Putamen (tissue), 1 donor: Measurements from ENCODE around the gene PPP1R11.
A peak's percentile ranks its signal among the peaks of the same experiment; 100 is the strongest.
"Not testable (repeated sequence)": the region's sequence is repeated elsewhere in the genome, so short reads cannot be mapped to it uniquely, and the experiment has no call there.

Experiments used
- DNase-seq: peaks from one replicate; pipeline ENCODE4 v3.0.0-alpha.2; 2016; ENCODE audit warnings: low spot score

Gene PPP1R11

DNA sequence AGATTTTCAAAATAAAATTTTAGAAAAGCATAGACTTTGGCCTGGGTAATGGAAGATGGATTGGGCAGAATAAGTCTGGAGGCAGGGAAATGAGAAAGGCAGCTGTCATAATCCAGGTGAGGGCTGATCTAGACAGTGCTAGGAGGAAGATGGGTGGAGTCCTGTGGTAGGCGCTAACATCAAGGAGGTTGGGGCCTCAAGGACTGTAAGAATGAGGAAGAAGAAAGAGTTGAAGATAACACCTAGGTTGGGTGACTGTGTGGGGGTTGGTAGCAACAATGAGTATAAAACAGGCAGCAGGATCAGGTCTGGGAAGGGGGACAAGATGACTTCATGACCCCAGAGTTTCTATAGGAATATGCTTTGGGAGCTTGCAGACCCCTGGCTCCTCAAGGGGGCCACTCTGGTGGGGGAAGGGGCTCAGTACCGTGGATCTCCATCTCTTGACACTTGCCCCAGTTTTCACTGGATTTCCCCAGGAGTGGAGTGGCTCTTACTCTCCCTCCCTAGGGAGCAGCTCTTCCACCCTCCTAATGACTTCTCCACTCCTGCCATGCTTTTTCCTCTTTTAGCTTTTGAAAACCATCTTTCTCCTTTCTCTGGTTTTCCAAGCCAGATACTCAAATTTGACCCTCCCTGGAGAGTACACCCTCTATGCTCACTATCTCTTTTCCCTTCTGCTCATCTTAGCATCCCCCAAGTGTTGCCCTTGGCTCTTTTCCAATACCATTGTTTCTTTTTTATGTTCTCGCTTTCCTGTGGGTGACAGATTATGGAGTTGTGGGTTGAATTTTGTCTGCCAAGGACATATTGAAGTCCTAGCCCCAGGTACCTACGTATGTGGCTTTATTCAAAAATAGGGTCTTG, 31.1 kb downstream of the PPP1R11 start:
- no peak for DNase-seq

DNA sequence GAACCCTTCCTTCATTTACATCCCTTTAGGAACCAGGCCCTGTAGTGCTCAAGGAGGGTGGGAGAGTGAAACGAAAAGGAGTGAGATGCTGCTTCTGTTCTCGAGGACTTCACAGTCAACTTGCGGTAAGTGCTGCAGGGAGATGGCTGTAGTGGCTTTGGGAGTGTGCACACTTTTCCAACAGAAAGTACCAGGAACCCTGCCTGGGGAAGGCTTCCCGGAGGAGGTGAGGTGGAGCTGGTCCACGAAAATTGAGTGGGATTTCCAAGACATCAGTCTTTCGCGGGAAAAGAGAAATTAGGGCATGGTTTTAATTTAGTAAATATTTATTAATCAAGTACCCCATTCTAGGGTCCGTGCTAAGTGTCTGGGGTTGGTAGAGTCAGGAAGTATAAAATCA, 33.2 kb downstream of the PPP1R11 start:
- no peak for DNase-seq

DNA sequence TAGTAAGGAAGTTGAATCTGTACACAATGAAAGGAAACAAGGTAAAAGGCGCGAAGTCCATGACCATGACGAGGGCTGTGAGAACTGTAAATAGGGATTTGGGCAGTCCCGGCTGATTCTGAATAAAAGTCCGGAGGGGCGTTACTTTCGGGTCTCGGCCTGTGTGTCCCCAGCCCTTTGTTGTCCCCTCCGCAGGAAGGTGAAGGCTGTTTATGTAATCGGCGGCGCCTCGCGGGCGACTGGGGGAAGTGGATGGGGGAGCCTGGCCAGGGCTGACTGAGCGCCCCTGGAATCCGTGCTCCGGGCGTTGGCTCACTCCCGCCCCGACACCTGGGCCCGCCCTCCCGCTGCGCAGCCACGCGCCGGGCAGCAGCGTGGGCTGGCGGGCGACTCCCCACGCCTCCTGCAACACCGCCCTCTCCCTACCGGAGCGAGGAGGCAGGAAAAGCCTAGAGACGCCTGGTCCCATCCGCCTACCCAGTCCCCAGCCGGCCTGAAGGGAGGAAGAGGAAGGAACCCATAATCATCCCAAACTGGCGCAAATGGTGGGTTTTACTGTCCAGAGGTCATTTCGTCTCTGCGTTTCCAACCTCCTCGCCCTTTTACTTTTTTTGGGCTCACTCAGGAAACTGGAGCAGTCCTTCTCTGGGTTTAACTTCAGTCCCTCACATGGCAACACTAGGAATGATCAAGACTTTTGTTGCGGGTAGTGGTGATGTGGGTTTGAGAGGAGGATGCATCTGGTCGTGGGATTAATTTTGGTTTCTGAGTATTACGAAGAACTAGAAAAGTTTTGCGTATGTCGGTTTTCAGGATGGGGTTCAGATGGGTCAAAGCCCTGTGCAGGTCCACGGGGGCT, 33.8 kb downstream of the PPP1R11 start:
- no peak for DNase-seq

DNA sequence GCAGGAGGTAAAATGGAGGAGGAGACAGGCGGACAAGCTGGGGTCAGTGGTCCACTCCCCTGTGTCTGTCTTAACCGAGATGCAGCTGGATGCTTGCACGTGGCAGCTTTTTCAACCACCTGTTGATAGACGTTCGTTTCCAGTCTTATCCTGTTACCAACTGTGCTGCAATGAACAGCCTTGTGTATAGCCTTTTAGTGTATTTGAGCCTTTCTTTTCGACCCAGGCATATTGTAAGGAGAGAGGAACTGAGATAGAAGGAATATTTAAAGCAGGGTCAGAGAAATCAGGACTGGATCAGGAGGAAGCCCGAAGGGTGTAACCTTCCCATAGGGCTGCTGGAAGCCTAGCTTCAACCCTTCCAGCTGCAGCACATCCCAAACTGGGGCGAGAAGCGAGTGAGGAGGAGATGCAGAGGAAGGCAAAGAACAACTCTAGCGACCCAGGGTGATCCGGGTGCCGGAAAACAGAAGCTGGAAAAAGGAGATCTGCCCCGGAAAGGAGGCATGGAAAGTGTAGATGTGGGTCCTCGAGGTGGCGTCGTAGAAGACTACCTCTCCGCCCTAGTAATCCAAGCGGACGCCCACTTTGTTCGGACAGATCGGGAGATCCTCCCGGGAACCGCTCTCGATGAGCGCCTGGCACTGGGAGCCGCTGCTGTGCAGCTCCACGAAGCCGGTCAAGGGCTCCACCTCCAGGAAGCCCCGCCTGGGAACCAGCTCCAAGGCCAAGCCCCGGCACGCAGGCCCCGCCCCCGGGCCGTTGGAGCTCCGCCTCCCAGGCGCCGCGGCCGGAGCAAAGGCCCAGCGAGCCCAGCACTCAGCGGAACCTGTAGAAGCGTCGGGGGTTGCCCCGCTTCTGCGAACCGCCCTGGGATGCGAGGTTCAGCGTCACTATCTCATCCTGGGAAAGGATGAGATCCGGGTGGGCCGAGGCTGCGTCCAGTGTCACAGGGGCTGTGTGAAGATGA, 34.7 kb downstream of the PPP1R11 start:
- peak; percentile 83 for DNase-seq

DNA sequence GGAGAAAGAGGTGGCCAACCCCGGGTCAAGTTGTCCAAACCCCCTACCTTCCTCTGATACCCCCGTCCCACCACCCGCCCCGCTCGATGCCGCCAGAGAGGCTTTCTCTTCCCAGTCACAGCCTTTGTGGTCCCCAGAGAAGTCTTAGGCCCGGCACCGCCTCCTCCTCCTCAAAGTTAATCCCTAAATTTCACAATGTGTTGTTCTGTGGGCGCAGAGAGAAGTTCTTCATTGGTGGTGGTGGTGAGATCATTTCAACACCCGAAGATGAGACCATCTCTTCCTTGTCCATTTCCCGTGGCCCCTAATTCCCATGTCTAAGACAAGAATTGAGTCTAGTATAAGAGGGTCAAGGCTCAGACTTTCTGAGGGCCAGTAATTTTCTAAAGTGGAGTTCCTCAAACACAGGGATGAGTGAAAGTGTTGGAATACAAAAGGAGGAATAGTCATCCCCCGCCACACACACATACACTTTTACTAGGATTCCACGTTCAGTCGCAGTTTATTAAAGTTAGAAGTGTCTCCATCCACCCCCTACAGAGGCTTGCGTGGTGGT, 35.5 kb downstream of the PPP1R11 start:
- DNase-seq, result no peak

DNA sequence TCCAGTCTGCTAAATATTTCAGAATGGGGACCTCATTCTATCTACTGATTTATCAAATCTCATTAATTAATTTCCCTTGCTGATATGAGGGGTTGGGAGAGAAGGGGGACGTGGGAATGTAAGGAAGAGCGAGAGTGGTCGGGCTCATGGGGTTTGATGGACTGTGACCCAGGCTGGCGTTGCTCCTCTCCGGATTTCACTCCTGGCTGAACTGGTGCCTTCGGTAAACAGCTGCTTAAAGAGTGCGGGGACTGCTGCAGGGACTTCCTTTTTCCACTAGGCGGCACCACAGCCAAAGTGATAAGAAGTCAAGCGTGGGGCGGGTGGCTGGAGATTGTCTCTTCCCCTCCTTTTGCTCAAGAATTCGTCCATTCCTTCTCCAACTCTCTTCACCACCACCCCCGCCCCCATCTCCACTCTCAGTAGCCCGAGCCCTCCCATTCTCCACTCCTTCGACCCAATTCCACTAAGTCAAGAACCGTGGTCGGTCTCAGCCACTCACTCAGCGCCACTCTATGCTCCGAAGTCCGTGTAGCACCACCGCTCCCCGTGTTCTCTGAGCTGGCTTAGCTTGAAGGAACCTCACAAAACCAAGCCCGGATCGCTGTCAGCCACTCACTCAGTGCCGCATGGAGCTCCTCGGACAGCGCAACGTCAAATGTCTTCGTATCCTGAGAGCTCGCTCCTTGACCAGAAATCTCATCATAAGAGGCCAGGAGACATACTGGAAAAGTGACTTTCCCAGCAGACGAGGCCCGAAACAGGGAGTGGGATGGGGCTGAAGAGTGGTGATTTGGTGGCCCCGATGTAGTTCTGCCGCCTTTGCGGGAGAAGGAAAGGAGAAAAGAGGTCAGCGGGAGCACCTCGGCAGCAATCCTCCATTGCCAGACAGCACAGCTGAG, 36.2 kb downstream of the PPP1R11 start:
- peak; percentile 83 for DNase-seq

DNA sequence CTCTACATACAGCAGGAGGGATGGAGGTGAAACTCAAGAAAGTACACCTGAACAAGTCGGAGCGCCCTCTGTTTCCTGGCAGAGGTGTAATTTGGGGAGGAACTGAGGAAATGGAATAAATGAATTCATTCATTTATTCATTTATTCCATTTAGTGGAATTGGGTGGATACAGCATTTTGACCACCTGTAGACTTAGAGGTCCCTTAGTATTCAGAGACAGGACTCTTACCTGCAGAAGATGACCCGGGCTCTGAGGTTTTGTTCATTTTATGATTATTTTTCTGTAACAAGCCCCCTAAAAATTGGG, 36.8 kb downstream of the PPP1R11 start:
- no peak for DNase-seq

DNA sequence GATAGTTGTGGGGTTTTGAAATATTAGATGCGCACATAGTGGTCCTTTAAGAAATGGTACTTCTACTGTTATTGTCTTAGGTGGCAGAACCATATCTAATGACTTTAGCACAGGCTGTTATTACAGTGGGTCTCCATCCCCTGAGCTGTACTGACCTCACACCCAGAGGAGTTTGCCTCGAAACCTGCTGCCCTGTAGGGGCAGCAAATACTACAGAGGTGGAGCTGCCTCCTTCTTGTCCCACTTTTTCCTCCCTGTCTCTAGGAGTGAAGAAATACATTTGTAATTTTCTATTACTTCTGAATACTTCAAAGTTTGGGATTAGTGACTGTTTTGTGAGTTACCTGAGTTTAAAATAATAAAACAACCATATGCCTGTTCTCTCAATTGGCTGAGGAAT, 37.7 kb downstream of the PPP1R11 start:
- no peak for DNase-seq

DNA sequence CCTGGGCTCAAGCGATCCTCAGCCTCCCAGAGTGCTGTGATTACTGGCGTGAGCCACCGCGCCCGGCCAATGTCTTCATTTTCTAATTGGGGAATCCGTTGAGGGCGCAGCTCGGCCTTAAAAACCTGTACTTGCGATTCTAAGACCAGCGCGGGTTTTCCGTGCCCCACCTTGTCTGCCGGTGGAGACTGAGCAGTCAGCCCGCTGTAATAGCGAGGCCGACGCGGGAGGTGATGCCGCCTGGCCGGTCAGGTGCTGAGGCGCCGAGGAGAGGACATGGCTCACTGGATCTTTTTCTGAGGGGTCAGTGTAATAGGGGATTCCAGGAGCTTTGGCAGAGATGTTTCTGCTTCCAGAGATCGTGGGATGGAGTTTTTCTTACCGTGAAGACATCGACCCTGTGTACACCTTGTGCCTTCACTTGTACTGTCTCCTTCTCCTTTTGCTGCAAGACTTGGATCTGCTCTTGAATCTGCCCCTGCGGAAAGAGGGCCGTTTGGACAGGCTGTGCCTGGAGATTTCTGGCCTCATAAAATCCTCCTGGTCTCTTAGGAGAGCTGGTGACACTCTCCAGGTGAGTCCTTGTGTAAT, 44.4 kb downstream of the PPP1R11 start:
- DNase-seq, result no peak

DNA sequence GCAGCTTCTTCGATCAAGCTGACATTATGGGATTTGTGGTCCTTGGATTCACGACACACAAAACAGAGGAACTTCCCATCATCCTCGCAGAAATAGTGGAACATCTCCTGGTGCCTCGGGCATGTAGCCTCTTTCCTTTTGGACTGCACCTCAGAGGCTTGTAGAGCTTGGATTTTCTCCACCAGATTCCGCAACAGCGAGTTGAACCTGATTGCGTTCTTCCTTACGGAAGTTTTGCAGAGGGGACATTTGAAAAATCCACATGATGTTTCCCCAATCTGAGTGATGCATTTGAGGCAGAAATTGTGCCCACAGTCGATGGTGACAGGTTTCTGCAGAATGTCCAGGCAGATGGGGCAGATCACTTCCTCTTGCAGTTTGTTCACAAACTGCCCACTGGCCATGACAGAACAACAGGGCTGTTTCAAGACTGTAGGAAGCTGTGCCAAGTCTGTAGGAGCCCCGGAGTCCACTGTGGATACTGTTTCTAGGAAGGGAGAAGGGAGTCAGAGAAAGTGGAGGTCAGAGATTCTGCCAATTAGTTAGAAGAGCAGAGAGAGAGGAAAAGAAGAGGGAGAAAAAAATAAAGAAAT, 45.5 kb downstream of the PPP1R11 start:
- DNase-seq, result no peak

DNA sequence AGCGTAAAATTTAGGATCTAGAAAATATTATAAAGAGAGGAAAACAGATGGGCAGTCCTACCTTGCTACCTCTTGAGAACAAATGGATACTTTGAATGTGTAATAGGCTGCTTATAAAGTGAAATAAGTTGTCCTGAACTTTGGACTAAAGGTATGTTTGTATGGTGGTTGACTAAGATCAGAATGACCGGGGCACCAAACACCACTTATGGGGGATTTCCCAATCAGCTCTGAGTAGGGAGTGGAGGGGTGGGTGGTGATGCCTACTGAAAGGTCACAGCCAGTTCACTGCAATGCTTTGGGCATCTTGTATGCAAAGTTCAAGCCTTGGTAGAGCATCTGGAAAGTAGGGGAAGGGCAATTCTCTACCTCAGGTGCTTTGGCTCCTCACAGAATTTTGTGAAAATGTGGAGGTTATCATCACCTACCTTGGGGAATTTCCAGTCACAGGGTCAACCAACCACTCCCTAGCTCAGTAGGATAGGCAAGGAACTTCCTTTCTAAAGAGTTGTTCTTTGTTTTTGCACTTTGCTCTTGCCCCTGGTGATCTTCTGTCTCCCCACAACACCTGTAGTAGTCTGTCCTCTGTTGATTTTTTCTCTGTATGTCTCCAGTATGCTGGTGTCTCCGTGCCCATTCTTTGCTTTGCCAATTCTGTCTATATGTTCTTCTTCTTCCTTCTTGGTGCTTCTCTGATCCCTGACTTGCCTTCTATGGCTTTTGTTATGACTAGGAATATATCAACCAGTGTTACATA, 46.2 kb downstream of the PPP1R11 start, which contains the start of gene TRIM31:
Gene TRIM31 (minus strand): TSS at position 88 of the 757 bp plus-strand sequence. CDS start 285 bp downstream, outside the sequence.
- DNase-seq, result no peak

DNA sequence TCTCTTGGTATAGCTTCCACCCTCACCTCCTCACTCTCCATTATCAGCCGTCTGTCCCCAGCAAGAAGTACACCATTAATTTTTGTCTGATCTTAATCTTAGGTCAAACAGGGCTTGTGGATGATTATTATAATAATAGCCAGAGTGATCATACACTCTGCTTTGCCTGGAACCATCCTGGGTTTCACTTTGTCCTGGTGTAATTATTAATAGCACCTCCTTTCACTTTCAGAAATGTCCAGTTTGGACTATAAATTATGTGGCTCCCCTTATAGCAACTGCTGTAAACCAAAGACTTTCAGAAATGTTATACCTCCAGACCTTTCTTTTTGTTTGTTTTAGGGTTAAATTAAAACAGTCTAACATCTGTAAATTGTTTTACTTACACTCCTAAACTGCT, 46.8 kb downstream of the PPP1R11 start:
- no peak for DNase-seq

DNA sequence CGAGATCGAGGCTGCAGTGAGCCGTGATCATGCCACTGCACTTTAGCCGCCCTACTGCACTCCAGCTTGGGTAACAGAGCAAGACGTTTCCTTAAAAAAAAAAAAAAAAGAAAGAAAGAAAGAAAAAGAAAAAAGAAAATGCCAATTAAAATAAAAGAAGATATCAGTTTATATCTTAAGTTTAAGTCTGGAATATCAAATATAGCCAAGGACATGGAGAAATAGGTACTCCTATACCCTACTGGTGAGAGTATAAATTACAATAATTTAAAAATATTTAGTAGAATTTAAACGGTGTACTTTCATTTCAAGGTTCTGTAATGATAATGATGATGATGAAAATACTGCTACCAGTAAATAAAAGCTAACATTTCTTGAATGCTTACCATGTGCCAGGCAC, 49.7 kb downstream of the PPP1R11 start:
- DNase-seq, result no peak

DNA sequence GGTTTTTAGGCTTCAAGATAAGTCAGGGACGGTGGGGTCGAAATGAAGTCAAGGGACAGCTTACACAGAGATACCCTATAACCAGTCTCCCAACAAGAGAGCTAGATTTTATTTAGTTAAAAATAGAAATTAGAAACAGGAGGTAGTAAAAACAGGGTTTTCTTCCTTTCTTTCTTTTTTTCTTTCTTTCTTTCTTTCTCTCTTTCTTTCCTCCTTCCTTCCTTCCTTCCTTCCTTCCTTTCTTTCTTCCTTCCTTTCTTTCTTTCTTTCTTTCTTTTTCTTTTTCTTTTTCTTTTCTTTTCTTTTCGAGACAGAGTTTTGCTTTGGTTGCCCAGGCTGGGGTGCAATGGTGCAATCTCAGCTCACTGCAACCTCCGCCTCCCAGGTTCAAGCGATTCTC, 51.7 kb downstream of the PPP1R11 start:
- DNase-seq, result not testable (repeated sequence)
